Progenitor cell of endocrine pancreas (in vitro differentiated cells): ENCODE results near the gene TIGD3. TPM values are rescaled to one million over a fixed set of nuclear protein-coding genes. Genes with fewer than 3 reads are reported as not detected.

Experiments used
- DNase-seq: peaks from one replicate; pipeline ENCODE4 v3.0.0; 2021; ENCODE audit warnings: low spot score; ENCODE audit not compliant: unreplicated experiment
- H3K27ac Mint-ChIP-seq: 2 replicates; pipeline ENCODE4 v1.8.0; 2021; ENCODE audit warnings: mild to moderate bottlenecking, moderate library complexity, mixed read lengths
- H3K27me3 Mint-ChIP-seq: 2 replicates; pipeline ENCODE4 v1.8.0; 2021; ENCODE audit warnings: mixed read lengths
- H3K36me3 Mint-ChIP-seq: 2 replicates; pipeline ENCODE4 v1.8.0; 2022; ENCODE audit warnings: mixed read lengths; ENCODE audit not compliant: insufficient read depth
- H3K4me1 Mint-ChIP-seq: 2 replicates; pipeline ENCODE4 v1.8.0; 2021; ENCODE audit warnings: low read depth, mixed read lengths
- H3K4me3 Mint-ChIP-seq: 2 replicates; pipeline ENCODE4 v1.8.0; 2021; ENCODE audit warnings: low read depth, mild to moderate bottlenecking, moderate library complexity, mixed read lengths
- H3K9me3 Mint-ChIP-seq: 2 replicates; pipeline ENCODE4 v1.8.0; 2021; ENCODE audit warnings: low read depth, mixed read lengths
- CTCF ChIP-seq: fragments of 200-600 bp; sonication (generic); IDR thresholded peaks from one replicate; pipeline ENCODE4 v1.5.0; 2021; ENCODE audit warnings: antibody characterized with exemption, mild to moderate bottlenecking; ENCODE audit not compliant: unreplicated experiment
- long read RNA-seq: library from polyadenylated mRNA; unstranded; transcript quantifications from one replicate; pipeline ENCODE4 v2.0.0, GENCODE V29; 2020
- total RNA-seq: library from RNA; stranded (reverse); gene quantifications from 2 replicates; pipeline ENCODE4 v1.2.1, GENCODE V29; 2021

Gene TIGD3
- total RNA-seq, result 3.0 and 3.8 TPM in 2 replicates
- long read RNA-seq, partial matches to known transcripts, result 1 of 1 reads
- long read RNA-seq, other reads (novel, unspliced or antisense), result 0 of 1 reads

- no peaks in the 10 kb centered on the region for H3K9me3 Mint-ChIP-seq
- no peak for TF ChIP-seq CTCF
- H3K27me3 Mint-ChIP-seq, result no peaks in the 10 kb centered on the region
- peak within 1 kb of the TSS; percentile 93 for H3K27ac Mint-ChIP-seq
- H3K4me3 Mint-ChIP-seq, result peak within 1 kb of the TSS; percentile 87
- peaks cover 6% of the 10 kb centered on the region for H3K36me3 Mint-ChIP-seq
- H3K4me1 Mint-ChIP-seq, result peaks cover 17% of the 10 kb centered on the region
- DNase-seq, result peak; percentile 98
Measured at GRCh38 chr11:65354265-65355012, at the start of gene TIGD3. Gene TIGD3 (plus strand): TSS chr11:65354751. CDS start chr11:65355809, 1,058 bp downstream.

- TF ChIP-seq CTCF, result peak; percentile 23
- DNase-seq, result no peak
- Mint-ChIP-seq H3K4me1 (peaks cover 39% of the 10 kb centered on the region), H3K36me3 (no peaks in the 10 kb centered on the region), H3K4me3 (peak overlapping the region; percentile 2), H3K9me3 (no peaks in the 10 kb centered on the region), H3K27me3 (peaks cover 5% of the 10 kb centered on the region), H3K27ac (peak overlapping the region; percentile 95)
Measured at GRCh38 chr11:65305501-65306268, 48.9 kb upstream of the TIGD3 start.

- Mint-ChIP-seq H3K4me3 (no peak overlapping the region), H3K36me3 (no peaks in the 10 kb centered on the region), H3K9me3 (no peaks in the 10 kb centered on the region), H3K27me3 (peaks cover 14% of the 10 kb centered on the region), H3K27ac (peak overlapping the region; percentile 4), H3K4me1 (peaks cover 28% of the 10 kb centered on the region)
- no peak for DNase-seq
- TF ChIP-seq CTCF, result no peak
Measured at GRCh38 chr11:65307298-65308229, 47.0 kb upstream of the TIGD3 start.

- no peaks in the 10 kb centered on the region for H3K9me3 Mint-ChIP-seq
- H3K27me3 Mint-ChIP-seq, result peaks cover 21% of the 10 kb centered on the region
- H3K27ac Mint-ChIP-seq, result no peak overlapping the region
- no peak for TF ChIP-seq CTCF
- H3K36me3 Mint-ChIP-seq, result no peaks in the 10 kb centered on the region
- H3K4me3 Mint-ChIP-seq, result no peak overlapping the region
- DNase-seq, result no peak
- H3K4me1 Mint-ChIP-seq, result peaks cover 27% of the 10 kb centered on the region
Measured at GRCh38 chr11:65308281-65308891, 46.2 kb upstream of the TIGD3 start.
